ENCODE data around the gene ALPL. TPM values are rescaled to one million over a fixed set of nuclear protein-coding genes. Genes with fewer than 3 reads are reported as not detected.

Gene ALPL
- total RNA-seq, 2 donors from 2014 or later = 6.3 to 15.6 TPM

DNA sequence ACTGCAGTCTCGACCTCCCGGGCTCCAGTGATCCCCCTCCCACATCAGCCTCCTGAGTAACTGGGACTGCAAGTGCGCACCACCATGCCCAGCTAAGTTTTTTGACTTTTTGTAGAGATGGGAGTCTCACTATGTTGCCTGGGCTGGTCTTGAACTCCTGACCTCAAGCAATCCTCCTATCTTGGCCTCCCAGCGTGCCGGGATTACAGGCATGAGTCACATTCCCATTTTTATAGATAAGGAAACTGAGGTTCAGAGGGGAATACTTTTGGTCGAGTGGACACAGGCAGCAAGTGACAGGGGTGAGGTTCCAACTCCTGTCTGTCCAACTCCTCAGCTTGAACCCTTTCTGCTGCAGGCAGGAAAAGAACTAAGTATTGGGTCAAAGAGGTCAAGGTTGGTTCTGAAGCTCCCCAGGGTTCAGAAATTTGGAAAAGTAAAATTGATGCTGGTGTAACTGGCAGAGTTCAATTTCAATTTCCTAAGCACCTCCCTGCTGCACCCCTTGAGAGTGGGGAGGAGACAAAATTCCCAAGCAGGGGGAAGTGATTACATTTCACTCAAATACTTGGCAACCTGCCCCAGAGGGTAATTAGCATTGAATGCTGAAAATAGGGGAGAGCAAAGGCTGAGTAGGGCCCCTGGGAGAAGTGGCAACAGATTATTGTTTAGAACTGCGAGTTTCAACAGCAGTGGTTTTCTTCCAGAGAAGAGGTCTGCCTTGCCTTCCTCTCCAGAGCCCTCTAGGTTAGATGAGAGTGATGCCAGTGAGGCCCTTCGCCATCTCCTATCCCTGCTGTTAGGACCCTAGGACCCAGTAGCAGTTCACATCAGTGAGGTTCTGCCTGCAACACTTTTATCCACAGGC, 17.5 kb upstream of the ALPL start:
- no peak for DNase-seq (ENCODE audit: low spot score)
- intact Hi-C loops (cut with DNase I) = no loop called here
- Histone ChIP-seq H3K27ac (no peak overlapping the region), H3K4me1 (replicated peaks) (no peaks in the 10 kb centered on the region), H3K27me3 (replicated peaks; ENCODE audit: insufficient read depth) (no peaks in the 10 kb centered on the region), H3K4me3 (no peak overlapping the region), H3K36me3 (no peaks in the 10 kb centered on the region), H3K9me3 (no peaks in the 10 kb centered on the region)
- TF ChIP-seq POLR2AphosphoS5 (IDR thresholded peaks at IDR 0.05) = no peak
- TF ChIP-seq, protein P1, sequence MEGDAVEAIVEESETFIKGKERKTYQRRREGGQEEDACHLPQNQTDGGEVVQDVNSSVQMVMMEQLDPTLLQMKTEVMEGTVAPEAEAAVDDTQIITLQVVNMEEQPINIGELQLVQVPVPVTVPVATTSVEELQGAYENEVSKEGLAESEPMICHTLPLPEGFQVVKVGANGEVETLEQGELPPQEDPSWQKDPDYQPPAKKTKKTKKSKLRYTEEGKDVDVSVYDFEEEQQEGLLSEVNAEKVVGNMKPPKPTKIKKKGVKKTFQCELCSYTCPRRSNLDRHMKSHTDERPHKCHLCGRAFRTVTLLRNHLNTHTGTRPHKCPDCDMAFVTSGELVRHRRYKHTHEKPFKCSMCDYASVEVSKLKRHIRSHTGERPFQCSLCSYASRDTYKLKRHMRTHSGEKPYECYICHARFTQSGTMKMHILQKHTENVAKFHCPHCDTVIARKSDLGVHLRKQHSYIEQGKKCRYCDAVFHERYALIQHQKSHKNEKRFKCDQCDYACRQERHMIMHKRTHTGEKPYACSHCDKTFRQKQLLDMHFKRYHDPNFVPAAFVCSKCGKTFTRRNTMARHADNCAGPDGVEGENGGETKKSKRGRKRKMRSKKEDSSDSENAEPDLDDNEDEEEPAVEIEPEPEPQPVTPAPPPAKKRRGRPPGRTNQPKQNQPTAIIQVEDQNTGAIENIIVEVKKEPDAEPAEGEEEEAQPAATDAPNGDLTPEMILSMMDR (IDR thresholded peaks at IDR 0.05) = no peak
- 73% methylated on average over 8 of the region's 8 CpGs for WGBS

DNA sequence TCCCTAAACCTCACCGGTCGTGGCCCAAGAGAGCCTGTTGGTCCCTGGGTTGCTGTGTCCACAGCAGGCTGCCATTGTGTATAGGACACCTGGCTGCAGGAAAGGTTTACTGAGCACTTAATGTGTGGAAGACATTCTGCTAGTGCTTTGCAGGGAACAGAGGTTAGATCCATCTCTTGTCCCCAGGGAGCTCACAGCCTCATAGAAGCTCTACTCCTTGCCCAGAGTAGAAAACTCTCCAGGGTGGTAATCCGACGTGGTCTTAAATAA, 16.9 kb upstream of the ALPL start:
- no peaks in the 10 kb centered on the region for H3K36me3 ChIP-seq
- TF ChIP-seq POLR2AphosphoS5 (IDR thresholded peaks at IDR 0.05) (no peak), POLR2A (IDR thresholded peaks at IDR 0.05) (no peak)
- TF ChIP-seq, protein P1 (IDR thresholded peaks at IDR 0.05) = no peak
- no peak overlapping the region for H3K4me3 ChIP-seq
- intact Hi-C loops (cut with DNase I) = no loop called here
- H3K27ac ChIP-seq = no peak overlapping the region
- no peaks in the 10 kb centered on the region for H3K27me3 ChIP-seq (replicated peaks; ENCODE audit: insufficient read depth)
- H3K4me1 ChIP-seq (replicated peaks) = no peaks in the 10 kb centered on the region
- no peak for DNase-seq (ENCODE audit: low spot score)
- no peaks in the 10 kb centered on the region for H3K9me3 ChIP-seq
- WGBS = 59% methylated on average over 4 of the region's 4 CpGs

DNA sequence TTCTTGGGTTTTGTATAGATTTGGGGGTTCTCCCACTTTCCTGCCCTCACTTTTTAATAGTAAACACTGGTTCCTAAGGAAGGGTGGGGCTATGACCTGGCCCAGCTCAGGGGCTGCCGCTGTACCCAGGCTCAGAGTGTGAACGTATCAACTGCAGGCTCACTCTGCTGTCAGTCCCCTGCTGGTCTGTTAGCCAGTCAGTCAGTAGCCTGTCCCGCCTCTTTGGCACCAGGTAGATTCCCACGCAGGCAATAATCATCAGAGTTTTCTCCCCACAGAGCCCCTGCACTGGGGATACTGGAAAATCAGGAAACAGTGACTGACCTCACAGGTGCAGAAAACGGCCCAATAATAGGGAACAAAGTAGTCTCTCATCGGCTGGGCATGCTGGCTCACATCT, 15.0 kb upstream of the ALPL start:
- DNase-seq (ENCODE audit: low spot score) = no peak
- no peak overlapping the region for H3K27ac ChIP-seq
- TF ChIP-seq POLR2A (IDR thresholded peaks at IDR 0.05) (no peak), POLR2AphosphoS5 (IDR thresholded peaks at IDR 0.05) (no peak)
- TF ChIP-seq, protein P1 (IDR thresholded peaks at IDR 0.05) = no peak
- no peaks in the 10 kb centered on the region for H3K27me3 ChIP-seq (replicated peaks; ENCODE audit: insufficient read depth)
- intact Hi-C loops (cut with DNase I) = no loop called here
- no peaks in the 10 kb centered on the region for H3K9me3 ChIP-seq
- WGBS = 54% methylated on average over 6 of the region's 6 CpGs
- H3K4me1 ChIP-seq (replicated peaks) = no peaks in the 10 kb centered on the region
- no peaks in the 10 kb centered on the region for H3K36me3 ChIP-seq
- H3K4me3 ChIP-seq = no peak overlapping the region

DNA sequence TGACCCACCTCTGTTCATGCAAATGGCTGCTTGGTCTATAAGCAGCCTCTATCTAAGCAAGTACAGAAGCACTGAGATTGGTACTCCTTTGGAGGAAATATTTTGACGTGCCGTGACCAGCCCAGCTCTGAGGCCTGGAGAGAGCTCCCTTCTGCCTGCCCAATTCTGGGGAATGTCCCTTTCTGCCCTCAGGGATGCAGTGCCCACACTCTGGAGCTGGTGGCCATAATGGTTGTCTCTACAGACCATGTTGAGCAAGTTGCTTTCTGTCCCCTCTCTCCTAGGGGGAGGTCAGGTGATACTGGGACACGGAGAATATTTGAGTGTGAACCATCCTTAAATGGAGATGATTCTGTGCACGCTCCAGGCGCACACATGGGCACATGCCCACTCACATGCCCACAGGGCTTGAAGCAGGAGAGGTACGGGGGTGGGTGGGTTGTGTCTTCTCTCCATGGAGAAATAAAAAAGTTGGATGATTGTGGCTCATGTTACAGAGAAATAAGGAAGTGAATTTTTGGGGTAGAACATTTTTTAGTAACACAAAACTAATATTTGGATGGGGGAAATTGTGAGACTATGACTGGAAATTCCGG, 13.9 kb upstream of the ALPL start:
- 81% methylated on average over 7 of the region's 7 CpGs for WGBS
- Histone ChIP-seq H3K9me3 (no peaks in the 10 kb centered on the region), H3K36me3 (no peaks in the 10 kb centered on the region), H3K27ac (no peak overlapping the region), H3K27me3 (replicated peaks; ENCODE audit: insufficient read depth) (no peaks in the 10 kb centered on the region), H3K4me3 (no peak overlapping the region), H3K4me1 (replicated peaks) (no peaks in the 10 kb centered on the region)
- TF ChIP-seq POLR2AphosphoS5 (IDR thresholded peaks at IDR 0.05) = no peak
- TF ChIP-seq, protein P1 (IDR thresholded peaks at IDR 0.05) = no peak
- TF ChIP-seq POLR2A (IDR thresholded peaks at IDR 0.05) = no peak
- intact Hi-C loops (cut with DNase I) = no loop called here
- DNase-seq (ENCODE audit: low spot score) = no peak

DNA sequence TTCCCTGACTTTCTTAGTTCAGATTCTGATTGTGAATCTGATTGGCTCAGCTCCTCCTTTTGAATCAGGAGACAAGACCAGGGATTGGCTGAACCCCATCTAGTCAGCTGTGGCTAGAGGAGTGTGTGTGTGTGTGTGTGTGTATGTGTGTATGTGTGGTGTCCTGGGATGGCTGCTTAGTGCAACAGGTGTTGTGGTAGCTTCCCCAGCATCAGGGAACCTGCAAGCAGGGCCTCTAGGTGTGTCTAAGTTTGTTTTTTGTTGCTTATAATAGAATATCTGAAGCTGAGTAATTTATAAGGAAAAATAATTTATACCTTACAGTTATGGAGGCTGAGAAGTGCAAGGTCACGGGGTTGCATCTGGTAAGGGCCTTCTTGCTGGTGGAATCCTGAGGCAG, 13.2 kb upstream of the ALPL start:
- H3K4me3 ChIP-seq = no peak overlapping the region
- no peaks in the 10 kb centered on the region for H3K27me3 ChIP-seq (replicated peaks; ENCODE audit: insufficient read depth)
- no peak overlapping the region for H3K27ac ChIP-seq
- WGBS = 91% methylated on average over 1 of the region's 1 CpG
- intact Hi-C loops (cut with DNase I) = no loop called here
- H3K9me3 ChIP-seq = no peaks in the 10 kb centered on the region
- H3K4me1 ChIP-seq (replicated peaks) = no peaks in the 10 kb centered on the region
- no peak for DNase-seq (ENCODE audit: low spot score)
- TF ChIP-seq POLR2A (IDR thresholded peaks at IDR 0.05) = no peak
- TF ChIP-seq, protein P1 (IDR thresholded peaks at IDR 0.05) = no peak
- TF ChIP-seq POLR2AphosphoS5 (IDR thresholded peaks at IDR 0.05) = no peak
- no peaks in the 10 kb centered on the region for H3K36me3 ChIP-seq

Measured in prostate gland (tissue), 2 donors.